IPS-18a (cell line): ENCODE results near the gene PALLD.

Experiments
- H3K27ac ChIP-seq: one replicate; pipeline ENCODE4 v1.5.1; 2013; ENCODE audit warnings: low read length
- H3K27me3 ChIP-seq: one replicate; pipeline ENCODE4 v1.6.1; 2013; ENCODE audit warnings: mild to moderate bottlenecking, low read length; ENCODE audit not compliant: control insufficient read depth, insufficient read depth
- H3K36me3 ChIP-seq: one replicate; pipeline ENCODE4 v1.6.1; 2013; ENCODE audit warnings: low read depth, low read length; ENCODE audit not compliant: control insufficient read depth
- H3K4me1 ChIP-seq: one replicate; pipeline ENCODE4 v1.6.1; 2013; ENCODE audit warnings: low read depth, low read length; ENCODE audit not compliant: control insufficient read depth
- H3K4me3 ChIP-seq: one replicate; pipeline ENCODE4 v1.5.1; 2013; ENCODE audit warnings: low read length
- H3K9ac ChIP-seq: one replicate; pipeline ENCODE4 v1.6.1; 2013; ENCODE audit warnings: mild to moderate bottlenecking, low read length, moderate library complexity
- H3K9me3 ChIP-seq: one replicate; pipeline ENCODE4 v1.6.1; 2013; ENCODE audit warnings: low read depth, low read length; ENCODE audit not compliant: control insufficient read depth

The PALLD gene

DNA sequence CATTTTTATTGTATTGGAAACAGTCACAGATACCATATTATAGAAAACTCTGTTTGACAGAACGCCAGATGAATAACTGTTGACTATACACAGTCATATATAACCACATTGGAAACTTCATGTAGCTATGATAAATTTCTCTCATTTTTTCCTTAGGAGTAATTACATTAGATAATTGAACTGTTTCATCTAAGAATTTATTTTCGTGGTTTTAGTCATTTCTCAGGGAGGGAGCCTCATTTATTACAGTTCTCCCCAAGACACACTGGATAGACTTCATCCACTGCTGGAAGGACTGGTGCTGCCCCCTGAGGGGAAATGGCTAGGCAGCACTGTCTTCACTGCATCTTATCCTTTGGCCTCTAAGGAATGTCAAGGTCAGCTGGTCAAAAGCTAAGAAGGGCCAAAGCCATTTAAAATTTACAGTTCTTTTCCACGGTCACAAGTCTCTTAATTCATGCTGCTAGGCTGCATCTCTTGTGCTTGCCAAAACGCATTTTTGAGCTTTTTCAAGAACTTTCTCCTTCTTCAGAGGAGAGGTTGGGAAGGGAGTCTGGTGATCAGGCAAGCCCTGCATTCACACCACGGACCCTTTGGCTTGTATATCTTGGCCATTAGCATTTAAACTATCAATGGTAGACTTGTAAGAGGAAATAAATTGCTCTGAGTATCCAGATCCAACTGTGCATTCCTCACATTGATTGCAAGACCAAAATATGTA lies 368.1 kb downstream of the PALLD start:
- Histone ChIP-seq H3K27me3 (no peaks in the 10 kb centered on the region), H3K9me3 (no peaks in the 10 kb centered on the region), H3K4me3 (no peak overlapping the region), H3K9ac (no peak overlapping the region), H3K4me1 (peaks cover 14% of the 10 kb centered on the region), H3K27ac (no peak overlapping the region), H3K36me3 (no peaks in the 10 kb centered on the region)

DNA sequence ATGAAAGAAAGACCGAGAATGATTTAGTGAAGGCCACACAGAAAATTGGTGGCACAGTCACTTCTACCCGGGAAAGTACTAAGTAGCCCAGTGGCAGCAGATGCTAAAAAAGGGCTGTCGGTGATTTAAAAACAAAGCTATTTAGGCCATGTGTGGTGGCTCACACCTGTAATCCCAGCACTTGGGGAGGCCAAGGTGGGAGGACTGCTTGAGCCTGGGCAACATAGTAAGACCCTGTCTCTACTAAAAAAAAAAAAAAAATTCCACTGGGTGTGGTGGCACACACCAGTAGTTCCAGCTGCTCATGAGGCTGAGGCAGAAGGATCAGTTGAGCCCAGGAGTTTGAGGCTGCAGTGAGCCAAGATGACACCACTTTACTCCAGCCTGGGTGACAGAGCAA lies 369.0 kb downstream of the PALLD start:
- H3K27me3 ChIP-seq, result no peaks in the 10 kb centered on the region
- H3K9ac ChIP-seq, result no peak overlapping the region
- H3K36me3 ChIP-seq, result no peaks in the 10 kb centered on the region
- no peak overlapping the region for H3K27ac ChIP-seq
- no peak overlapping the region for H3K4me3 ChIP-seq
- peaks cover 14% of the 10 kb centered on the region for H3K4me1 ChIP-seq
- H3K9me3 ChIP-seq, result no peaks in the 10 kb centered on the region

DNA sequence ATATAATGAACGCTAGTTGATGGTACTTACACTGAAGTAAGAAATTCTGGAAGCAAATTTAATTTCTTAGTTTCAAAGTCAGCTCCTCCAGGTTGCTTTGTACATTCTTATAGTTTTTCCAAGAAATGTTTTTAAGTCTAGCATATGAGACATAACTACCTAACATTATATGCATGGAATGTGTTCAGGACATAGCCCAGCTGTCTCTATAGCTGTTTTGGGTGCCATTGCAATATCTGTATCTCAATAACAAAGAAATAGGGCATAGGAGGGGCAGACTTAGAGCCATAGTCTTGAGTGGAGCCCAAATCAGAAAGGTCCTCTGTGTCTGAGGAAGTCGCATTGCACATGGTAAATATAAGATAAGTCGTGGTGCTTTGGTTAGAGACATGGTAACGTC lies 369.8 kb downstream of the PALLD start:
- H3K36me3 ChIP-seq, result no peaks in the 10 kb centered on the region
- H3K27me3 ChIP-seq, result no peaks in the 10 kb centered on the region
- peaks cover 14% of the 10 kb centered on the region for H3K4me1 ChIP-seq
- no peak overlapping the region for H3K4me3 ChIP-seq
- H3K27ac ChIP-seq, result no peak overlapping the region
- no peaks in the 10 kb centered on the region for H3K9me3 ChIP-seq
- H3K9ac ChIP-seq, result no peak overlapping the region

DNA sequence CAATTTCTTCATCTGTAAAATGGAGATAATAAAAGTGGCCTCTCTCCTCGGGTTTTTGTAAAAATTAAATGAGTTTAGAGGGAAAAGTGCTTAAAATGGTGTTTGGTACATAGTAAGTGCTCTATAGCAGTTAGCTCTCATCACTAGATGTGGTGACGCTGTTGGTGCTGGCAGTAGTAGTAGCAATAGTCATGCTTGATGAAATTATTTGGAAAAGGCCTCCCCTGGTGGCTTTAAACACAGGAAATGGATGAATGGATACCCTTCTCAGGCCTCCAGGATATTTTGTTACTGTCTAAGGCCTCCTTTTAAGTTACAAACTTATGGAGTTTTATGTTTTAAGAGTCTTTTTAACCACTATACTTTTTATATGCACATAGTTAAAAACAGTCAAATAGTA lies 370.3 kb downstream of the PALLD start:
- Histone ChIP-seq H3K9me3 (no peaks in the 10 kb centered on the region), H3K27ac (no peak overlapping the region), H3K27me3 (no peaks in the 10 kb centered on the region), H3K4me3 (no peak overlapping the region), H3K36me3 (no peaks in the 10 kb centered on the region), H3K4me1 (peaks cover 14% of the 10 kb centered on the region), H3K9ac (no peak overlapping the region)

DNA sequence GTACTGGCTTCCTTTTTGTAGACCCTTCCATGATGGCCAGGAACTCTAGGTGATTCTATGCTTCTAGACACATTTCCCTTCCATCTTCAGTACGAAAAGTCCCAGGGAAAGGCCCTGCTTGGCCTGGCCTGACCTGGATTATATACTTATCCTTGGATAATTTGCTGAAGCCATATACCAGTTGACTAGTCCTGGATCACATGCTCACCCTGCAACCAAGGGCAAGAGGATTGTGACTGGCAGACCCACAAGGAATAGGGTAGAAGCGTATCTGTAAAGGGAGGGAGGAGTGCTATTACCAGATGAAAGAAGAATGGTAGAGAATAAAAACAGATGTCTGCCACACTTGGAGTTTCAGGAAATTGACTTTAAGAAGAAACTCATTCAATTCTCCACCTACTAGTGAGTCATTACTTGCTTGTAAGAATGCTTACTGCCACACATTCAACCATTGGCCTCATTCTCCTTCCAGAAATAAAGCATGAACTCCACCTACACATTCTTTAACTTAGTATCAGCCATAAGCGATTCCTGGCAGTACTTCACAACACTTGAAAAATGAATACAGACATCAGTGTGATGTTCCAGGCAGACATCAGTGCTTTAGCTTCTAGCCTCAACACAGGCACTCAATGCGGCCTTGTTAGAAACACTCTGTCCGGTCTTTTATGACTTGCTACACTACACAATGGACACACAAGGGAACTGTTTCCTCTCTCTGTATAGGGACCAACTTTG lies 371.4 kb downstream of the PALLD start:
- Histone ChIP-seq H3K4me1 (peaks cover 14% of the 10 kb centered on the region), H3K27me3 (no peaks in the 10 kb centered on the region), H3K9ac (no peak overlapping the region), H3K4me3 (no peak overlapping the region), H3K9me3 (no peaks in the 10 kb centered on the region), H3K36me3 (no peaks in the 10 kb centered on the region), H3K27ac (no peak overlapping the region)

DNA sequence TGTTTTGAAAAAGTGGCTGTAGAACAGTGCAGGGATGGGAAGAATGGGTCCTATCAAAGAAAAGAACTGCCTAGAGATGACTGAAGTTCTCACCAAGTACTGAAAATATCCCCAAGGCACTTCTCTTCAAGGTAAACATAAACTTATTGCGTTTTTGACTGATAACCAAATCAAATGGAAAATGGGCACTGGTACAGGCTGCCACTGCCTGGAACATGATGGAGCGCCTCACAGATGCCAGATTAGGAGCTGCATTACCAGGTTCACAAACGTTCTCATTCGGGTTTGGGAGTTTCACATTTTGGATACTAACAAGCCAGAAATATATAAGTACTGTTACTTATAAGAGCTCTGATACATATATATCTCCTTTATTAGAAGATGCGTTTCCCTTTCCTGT lies 371.9 kb downstream of the PALLD start:
- Histone ChIP-seq H3K36me3 (no peaks in the 10 kb centered on the region), H3K9me3 (no peaks in the 10 kb centered on the region), H3K9ac (no peak overlapping the region), H3K4me1 (peaks cover 14% of the 10 kb centered on the region), H3K27me3 (no peaks in the 10 kb centered on the region), H3K4me3 (no peak overlapping the region), H3K27ac (no peak overlapping the region)

DNA sequence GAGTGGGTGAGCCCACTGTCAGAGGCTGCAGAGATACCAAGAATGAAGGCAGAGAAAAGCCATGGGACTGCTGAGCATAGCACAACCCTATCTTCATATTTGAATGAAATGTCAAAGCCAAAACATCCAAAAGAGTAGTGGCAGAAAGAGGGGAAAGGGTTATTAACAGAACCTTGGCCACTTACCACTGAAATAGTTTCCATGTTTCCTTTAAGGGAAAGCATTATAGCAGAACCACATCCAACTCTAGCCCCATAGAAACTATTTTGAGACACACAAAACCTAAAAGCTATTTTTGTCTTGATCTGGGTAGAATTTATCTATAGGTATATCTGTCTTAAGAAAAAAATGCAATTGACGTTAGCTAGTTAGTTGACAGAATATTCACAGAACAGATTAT lies 373.2 kb downstream of the PALLD start:
- H3K4me3 ChIP-seq, result no peak overlapping the region
- H3K4me1 ChIP-seq, result peaks cover 8% of the 10 kb centered on the region
- H3K27ac ChIP-seq, result no peak overlapping the region
- no peaks in the 10 kb centered on the region for H3K9me3 ChIP-seq
- no peak overlapping the region for H3K9ac ChIP-seq
- H3K27me3 ChIP-seq, result no peaks in the 10 kb centered on the region
- H3K36me3 ChIP-seq, result no peaks in the 10 kb centered on the region

DNA sequence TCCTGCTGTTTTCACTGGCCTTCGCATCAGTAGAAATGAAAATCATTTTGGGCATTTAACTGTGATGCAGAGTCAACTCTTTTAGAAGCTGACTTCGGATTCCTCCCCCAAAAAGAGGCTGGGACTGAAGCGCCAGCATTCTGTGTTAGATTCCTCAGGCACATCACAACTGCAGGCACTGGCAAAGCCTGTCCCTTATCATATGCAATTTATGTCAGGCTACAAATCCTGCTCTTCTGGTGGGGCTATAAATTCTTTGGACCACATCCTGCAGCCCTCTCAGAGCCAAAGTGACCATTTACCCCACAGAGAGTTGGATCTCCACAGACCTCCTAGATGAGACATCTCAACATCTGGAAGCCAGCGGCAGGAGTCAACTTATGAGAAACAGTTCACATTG lies 374.8 kb downstream of the PALLD start:
- no peak overlapping the region for H3K27ac ChIP-seq
- H3K27me3 ChIP-seq, result no peaks in the 10 kb centered on the region
- no peak overlapping the region for H3K4me3 ChIP-seq
- H3K9me3 ChIP-seq, result no peaks in the 10 kb centered on the region
- no peaks in the 10 kb centered on the region for H3K36me3 ChIP-seq
- no peak overlapping the region for H3K9ac ChIP-seq
- peaks cover 3% of the 10 kb centered on the region for H3K4me1 ChIP-seq

DNA sequence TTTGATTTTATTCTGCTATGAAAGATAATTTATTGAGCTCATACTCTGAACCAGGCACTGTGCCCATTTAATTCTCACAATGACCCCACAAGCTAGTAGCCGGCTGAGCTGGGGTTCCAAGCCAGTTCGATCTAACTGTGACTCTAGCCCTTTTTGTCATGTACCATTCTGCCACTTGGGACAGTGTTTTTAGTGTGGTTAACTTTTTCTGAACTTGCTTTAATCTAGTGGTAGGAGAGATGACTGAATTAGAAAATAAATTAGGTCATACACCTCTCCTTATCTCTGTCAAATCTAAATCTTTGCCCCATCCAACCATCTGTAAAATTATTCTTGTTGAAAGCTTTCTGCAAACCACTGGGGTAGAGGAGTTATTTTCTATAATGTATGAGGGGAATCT lies 377.2 kb downstream of the PALLD start:
- Histone ChIP-seq H3K36me3 (peaks cover 7% of the 10 kb centered on the region), H3K9me3 (no peaks in the 10 kb centered on the region), H3K4me1 (no peaks in the 10 kb centered on the region), H3K27me3 (no peaks in the 10 kb centered on the region), H3K9ac (no peak overlapping the region), H3K4me3 (no peak overlapping the region), H3K27ac (no peak overlapping the region)

DNA sequence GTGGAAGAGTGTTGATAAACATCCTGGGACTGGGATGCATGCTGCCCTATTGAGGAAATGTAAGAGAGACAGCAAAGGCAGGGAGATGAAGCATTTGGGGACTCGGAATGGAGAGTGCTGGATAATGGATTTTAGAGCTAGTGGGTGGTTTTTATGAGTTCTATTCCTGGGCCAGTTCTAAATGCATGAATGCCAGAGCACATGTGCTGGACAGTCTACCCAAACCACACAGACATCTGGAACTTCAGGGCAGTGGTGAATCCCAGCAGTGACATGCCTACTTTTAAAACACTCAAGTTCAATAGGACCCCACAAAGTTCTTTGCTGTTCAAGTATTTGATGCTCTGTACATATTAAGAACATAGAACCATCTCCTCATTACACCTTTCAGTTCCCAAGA lies 379.3 kb downstream of the PALLD start:
- no peaks in the 10 kb centered on the region for H3K9me3 ChIP-seq
- no peaks in the 10 kb centered on the region for H3K4me1 ChIP-seq
- no peaks in the 10 kb centered on the region for H3K27me3 ChIP-seq
- no peak overlapping the region for H3K4me3 ChIP-seq
- H3K9ac ChIP-seq, result no peak overlapping the region
- H3K27ac ChIP-seq, result no peak overlapping the region
- H3K36me3 ChIP-seq, result peaks cover 12% of the 10 kb centered on the region

DNA sequence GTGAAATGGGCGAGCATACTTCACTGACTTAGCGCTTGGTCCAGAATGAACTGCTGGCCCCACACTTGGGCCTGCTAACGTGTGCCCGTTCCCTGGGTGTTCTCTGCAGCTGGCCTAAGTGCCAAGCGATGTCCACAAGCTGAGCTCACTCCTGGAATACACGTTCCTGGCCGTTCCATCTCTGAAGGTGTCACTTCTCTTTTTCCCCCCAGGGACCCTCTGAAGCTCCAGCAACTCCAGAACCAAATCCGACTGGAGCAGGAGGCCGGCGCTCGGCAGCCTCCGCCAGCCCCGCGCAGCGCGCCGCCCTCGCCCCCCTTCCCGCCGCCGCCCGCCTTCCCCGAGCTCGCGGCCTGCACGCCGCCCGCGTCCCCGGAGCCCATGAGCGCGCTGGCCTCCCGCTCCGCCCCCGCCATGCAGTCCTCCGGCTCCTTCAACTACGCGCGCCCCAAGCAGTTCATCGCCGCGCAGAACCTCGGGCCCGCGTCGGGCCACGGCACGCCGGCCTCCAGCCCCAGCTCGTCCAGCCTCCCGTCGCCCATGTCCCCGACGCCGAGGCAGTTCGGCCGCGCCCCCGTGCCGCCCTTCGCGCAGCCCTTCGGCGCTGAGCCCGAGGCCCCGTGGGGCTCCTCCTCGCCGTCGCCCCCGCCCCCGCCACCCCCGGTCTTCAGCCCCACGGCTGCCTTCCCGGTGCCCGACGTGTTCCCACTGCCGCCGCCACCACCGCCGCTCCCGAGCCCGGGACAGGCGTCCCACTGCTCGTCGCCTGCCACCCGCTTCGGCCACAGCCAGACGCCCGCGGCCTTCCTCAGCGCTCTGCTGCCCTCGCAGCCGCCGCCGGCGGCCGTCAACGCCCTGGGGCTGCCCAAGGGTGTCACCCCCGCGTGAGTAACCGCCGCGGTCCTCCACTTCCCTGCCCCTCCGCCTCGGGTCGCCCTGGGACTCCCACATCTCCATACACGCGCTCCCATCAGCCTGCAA lies 380.9 kb downstream of the PALLD start:
- Histone ChIP-seq H3K4me1 (no peaks in the 10 kb centered on the region), H3K9me3 (no peaks in the 10 kb centered on the region), H3K9ac (no peak overlapping the region), H3K27me3 (no peaks in the 10 kb centered on the region), H3K4me3 (no peak overlapping the region), H3K36me3 (peaks cover 22% of the 10 kb centered on the region), H3K27ac (no peak overlapping the region)
